IPS-20b (cell line): ENCODE results near the gene LGALS4.
"Not testable (repeated sequence)": the region's sequence is repeated elsewhere in the genome, so short reads cannot be mapped to it uniquely, and the experiment has no call there.

Experiments used
- H3K27ac ChIP-seq: one replicate; pipeline ENCODE4 v1.5.1; 2013; ENCODE audit warnings: low read length
- H3K27me3 ChIP-seq: 2 replicates; pipeline ENCODE4 v1.6.1; 2013; ENCODE audit warnings: mild to moderate bottlenecking, low read length, inconsistent platforms; ENCODE audit not compliant: insufficient read depth
- H3K36me3 ChIP-seq: 2 replicates; pipeline ENCODE4 v1.6.1; 2013; ENCODE audit warnings: low read depth, mild to moderate bottlenecking, inconsistent platforms, low read length, moderate library complexity; ENCODE audit not compliant: insufficient read depth
- H3K4me1 ChIP-seq: 2 replicates; pipeline ENCODE4 v1.6.1; 2013; ENCODE audit warnings: mild to moderate bottlenecking, control low read depth, inconsistent platforms, low read length, moderate library complexity; ENCODE audit not compliant: insufficient read depth
- H3K4me3 ChIP-seq: 2 replicates; pipeline ENCODE4 v1.5.1; 2013; ENCODE audit warnings: mild to moderate bottlenecking, low read length, inconsistent platforms
- H3K9ac ChIP-seq: 2 replicates; pipeline ENCODE4 v1.6.1; 2013; ENCODE audit warnings: low read depth, mild to moderate bottlenecking, inconsistent platforms, low read length, moderate library complexity
- H3K9me3 ChIP-seq: 2 replicates; pipeline ENCODE4 v1.6.1; 2013; ENCODE audit warnings: mild to moderate bottlenecking, low read depth, low read length, inconsistent platforms; ENCODE audit not compliant: insufficient read depth

The LGALS4 gene, protein sequence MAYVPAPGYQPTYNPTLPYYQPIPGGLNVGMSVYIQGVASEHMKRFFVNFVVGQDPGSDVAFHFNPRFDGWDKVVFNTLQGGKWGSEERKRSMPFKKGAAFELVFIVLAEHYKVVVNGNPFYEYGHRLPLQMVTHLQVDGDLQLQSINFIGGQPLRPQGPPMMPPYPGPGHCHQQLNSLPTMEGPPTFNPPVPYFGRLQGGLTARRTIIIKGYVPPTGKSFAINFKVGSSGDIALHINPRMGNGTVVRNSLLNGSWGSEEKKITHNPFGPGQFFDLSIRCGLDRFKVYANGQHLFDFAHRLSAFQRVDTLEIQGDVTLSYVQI

DNA sequence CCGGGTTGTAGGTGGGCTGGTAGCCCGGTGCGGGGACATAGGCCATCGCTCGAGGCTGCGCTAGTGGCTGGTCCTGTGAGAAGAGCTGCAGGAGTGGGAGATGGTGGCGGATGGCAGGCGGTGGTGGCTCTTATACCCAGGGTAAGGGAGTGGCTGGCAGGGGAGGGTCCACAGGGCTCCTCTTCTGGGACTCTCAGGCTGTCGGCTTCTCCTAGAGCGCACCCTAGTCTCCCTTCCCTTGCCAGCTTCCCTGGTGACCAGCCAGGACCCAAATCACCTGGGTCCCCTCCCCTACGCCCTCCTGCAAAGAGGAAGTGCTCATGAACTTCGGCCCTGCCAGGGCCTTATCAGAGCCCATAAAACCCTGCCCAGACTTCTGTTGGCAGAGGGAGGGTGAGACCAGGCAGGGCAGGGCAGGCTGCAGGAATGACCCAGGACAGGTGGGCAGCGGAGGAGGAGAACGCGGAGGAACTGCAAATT, at the start of gene LGALS4:
TSS of gene LGALS4 (minus strand) at position 105 of the 480 bp plus-strand sequence. CDS start at position 46, 59 bp downstream.
- no peaks in the 10 kb centered on the region for H3K4me1 ChIP-seq
- no peak within 1 kb of the TSS for H3K9ac ChIP-seq
- H3K27ac ChIP-seq, result no peak within 1 kb of the TSS
- H3K9me3 ChIP-seq, result no peaks in the 10 kb centered on the region
- H3K36me3 ChIP-seq, result peaks cover 25% of the 10 kb centered on the region
- no peaks in the 10 kb centered on the region for H3K27me3 ChIP-seq
- no peak within 1 kb of the TSS for H3K4me3 ChIP-seq

DNA sequence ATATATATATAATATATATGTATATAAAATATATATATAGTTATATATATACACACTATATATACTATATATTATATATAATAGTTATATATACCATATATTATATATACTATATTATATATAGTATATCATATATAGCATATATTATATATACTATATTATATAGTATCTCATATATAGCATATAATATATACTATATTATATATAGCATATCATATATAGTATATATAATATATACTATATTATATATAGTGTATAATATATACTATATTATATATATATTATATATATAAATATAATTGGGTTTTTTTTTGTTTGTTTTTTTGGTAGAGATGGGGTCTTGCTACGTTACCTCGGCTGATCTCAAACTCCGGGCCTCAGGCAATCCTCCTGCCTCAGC, 48.6 kb upstream of the LGALS4 start:
- Histone ChIP-seq H3K36me3 (no peaks in the 10 kb centered on the region), H3K27ac (no peak overlapping the region), H3K4me1 (no peaks in the 10 kb centered on the region), H3K4me3 (no peak overlapping the region), H3K27me3 (no peaks in the 10 kb centered on the region), H3K9ac (no peak overlapping the region), H3K9me3 (peaks cover 6% of the 10 kb centered on the region; the same call in 1 of the 2 replicates)

DNA sequence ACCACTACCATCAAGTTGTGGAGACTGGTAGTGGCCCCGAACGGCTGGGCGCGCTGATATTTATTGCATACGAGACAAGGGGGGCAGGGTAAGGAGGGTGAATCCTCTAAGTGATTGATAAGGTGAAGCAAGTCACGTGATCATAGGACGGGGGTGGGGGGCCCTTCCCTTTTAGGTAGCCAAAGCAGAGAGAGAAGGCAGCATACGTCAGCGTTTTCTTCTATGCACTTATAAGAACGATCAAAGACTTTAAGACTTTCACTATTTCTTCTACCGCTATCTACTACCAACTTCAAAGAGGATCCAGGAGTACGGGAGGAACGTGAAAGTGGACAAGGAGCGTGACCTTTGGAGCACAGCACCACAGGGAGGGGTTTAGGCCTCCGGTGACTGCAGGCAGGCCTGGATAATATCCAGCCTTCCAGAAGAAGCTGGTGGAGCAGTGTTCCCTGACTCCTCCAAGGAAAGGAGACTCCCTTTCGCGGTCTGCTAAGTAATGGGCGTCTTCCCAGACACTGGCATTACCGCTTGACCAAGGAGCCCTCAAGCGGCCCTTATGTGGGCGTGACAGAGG, 47.0 kb upstream of the LGALS4 start:
- H3K27ac ChIP-seq, H3K4me3 ChIP-seq, H3K4me1 ChIP-seq: not testable (repeated sequence)

DNA sequence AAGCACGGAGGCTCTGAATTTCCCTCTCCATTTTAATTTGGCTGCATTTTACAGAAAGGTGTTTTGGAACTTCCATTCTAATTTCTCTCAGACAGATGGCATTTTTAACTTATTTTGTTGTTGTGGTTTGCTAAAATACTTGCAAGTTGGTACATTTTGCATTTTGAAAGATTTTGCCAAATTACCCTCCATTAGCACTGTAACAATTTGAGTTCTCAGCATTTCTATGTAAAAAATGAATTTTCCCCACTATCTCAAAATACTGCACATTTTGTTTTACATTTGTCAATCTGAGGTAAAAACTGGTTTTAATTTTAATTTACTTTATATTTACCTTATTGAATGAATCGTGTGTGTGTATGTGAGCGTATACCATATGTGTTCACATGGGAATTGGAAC, 44.1 kb upstream of the LGALS4 start:
- H3K9me3 ChIP-seq, result peaks cover 6% of the 10 kb centered on the region; the same call in 1 of the 2 replicates
- no peak overlapping the region for H3K9ac ChIP-seq
- H3K27me3 ChIP-seq, result no peaks in the 10 kb centered on the region
- H3K36me3 ChIP-seq, result no peaks in the 10 kb centered on the region
- no peak overlapping the region for H3K4me3 ChIP-seq
- H3K4me1 ChIP-seq, result no peaks in the 10 kb centered on the region
- no peak overlapping the region for H3K27ac ChIP-seq

More for the DNA sequence above, 47.0 kb upstream of the LGALS4 start:
- H3K9ac ChIP-seq, H3K27me3 ChIP-seq, H3K9me3 ChIP-seq, H3K36me3 ChIP-seq: not testable (repeated sequence)

DNA sequence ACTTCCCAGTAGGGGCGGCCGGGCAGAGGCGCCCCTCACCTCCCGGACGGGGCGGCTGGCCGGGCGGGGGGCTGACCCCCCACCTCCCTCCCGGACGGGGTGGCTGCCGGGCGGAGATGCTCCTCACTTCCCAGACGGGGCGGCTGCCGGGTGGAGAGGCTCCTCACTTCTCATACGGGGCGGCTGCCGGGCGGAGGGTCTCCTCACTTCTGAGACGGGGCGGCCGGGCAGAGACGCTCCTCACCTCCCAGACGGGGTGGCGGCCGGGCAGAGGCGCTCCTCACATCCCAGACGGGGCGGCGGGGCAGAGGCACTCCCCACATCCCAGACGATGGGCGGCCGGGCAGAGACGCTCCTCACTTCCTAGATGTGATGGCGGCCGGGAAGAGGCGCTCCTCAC, 43.0 kb upstream of the LGALS4 start:
- H3K36me3 ChIP-seq, H3K4me3 ChIP-seq, H3K27me3 ChIP-seq, H3K9ac ChIP-seq, H3K9me3 ChIP-seq, H3K27ac ChIP-seq, H3K4me1 ChIP-seq: not testable (repeated sequence)

DNA sequence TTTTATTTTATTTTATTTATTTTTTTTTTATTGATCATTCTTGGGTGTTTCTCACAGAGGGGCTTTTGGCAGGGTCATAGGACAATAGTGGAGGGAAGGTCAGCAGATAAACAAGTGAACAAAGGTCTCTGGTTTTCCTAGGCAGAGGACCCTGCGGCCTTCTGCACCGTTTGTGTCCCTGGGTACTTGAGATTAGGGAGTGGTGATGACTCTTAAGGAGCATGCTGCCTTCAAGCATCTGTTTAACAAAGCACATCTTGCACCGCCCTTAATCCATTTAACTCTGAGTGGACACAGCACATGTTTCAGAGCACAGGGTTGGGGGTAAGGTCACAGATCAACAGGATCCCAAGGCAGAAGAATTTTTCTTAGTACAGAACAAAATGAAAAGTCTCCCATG, 42.2 kb upstream of the LGALS4 start:
- H3K36me3 ChIP-seq, H3K4me1 ChIP-seq, H3K9me3 ChIP-seq, H3K27ac ChIP-seq, H3K9ac ChIP-seq, H3K27me3 ChIP-seq, H3K4me3 ChIP-seq: not testable (repeated sequence)

DNA sequence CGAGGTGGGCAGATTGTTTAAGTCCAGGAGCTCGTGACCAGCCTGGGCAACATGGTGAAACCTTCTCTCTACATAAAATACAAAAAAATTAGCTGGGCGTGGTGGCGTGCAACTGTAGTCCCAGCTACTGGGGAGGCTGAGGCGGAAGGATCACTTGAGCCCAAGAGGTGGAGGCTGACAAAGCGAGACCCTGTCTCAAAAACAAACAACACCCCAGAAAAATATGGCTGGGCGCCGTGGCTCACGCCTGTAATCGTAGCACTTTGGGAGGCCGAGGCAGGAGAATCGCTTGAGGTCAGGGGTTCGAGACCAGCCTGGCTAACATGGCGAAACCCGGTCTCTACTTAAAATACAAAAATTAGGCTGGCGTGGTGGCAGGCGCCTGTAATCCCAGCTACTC, 40.5 kb upstream of the LGALS4 start:
- Histone ChIP-seq H3K27ac (no peak overlapping the region), H3K36me3 (peaks cover 9% of the 10 kb centered on the region; the same call in 1 of the 2 replicates), H3K4me3 (peak overlapping the region; percentile 81; the same call in 1 of the 2 replicates), H3K9me3 (peaks cover 6% of the 10 kb centered on the region; the same call in 1 of the 2 replicates), H3K9ac (peak overlapping the region; percentile 90; the same call in 1 of the 2 replicates), H3K27me3 (no peaks in the 10 kb centered on the region), H3K4me1 (no peaks in the 10 kb centered on the region; the same call in 1 of the 2 replicates)

DNA sequence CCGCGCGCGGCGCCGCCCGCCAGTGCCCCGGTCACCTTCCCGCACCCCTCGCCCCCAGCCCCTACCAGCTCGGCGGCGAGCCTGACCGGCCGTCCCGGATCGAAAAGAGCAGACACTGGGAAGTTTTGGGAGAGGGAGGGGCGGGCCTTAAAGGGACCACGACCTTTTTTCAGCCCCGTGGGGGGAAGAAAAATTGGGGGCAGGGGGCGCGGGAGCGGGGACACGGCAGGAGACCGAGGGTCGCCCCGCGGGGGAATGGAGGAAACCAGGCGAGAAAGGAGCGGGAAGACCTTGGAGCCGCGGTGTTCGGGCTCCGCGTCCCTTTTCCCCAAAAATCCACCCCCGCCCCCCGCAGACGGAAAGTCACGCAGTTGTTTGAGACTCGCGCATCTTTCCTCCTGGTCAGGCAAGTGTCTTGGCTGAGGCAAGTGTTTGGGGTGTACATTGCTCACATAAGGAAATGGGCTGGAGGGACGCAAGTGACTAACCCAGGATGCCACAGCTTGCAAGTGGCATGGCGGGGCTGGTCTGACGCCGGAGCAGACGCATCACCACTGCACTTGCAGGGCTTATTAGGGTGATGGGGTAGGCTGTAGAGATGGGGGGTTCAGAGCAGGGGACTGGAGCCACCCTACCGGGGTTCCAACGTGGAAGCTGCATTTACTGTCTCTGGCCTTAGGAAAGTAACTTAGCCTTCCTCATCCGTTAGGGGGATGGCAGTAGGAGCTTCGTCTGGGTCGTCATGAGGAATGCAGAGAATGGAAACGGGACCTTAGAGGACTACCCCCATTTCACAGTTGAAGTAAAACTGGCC, 39.7 kb upstream of the LGALS4 start:
- H3K4me3 ChIP-seq, result peak overlapping the region; percentile 81
- peaks cover 6% of the 10 kb centered on the region; the same call in 1 of the 2 replicates for H3K9me3 ChIP-seq
- peaks cover 17% of the 10 kb centered on the region for H3K36me3 ChIP-seq
- no peak overlapping the region for H3K27ac ChIP-seq
- peak overlapping the region; percentile 90 for H3K9ac ChIP-seq
- no peaks in the 10 kb centered on the region; the same call in 1 of the 2 replicates for H3K4me1 ChIP-seq
- H3K27me3 ChIP-seq, result no peaks in the 10 kb centered on the region

DNA sequence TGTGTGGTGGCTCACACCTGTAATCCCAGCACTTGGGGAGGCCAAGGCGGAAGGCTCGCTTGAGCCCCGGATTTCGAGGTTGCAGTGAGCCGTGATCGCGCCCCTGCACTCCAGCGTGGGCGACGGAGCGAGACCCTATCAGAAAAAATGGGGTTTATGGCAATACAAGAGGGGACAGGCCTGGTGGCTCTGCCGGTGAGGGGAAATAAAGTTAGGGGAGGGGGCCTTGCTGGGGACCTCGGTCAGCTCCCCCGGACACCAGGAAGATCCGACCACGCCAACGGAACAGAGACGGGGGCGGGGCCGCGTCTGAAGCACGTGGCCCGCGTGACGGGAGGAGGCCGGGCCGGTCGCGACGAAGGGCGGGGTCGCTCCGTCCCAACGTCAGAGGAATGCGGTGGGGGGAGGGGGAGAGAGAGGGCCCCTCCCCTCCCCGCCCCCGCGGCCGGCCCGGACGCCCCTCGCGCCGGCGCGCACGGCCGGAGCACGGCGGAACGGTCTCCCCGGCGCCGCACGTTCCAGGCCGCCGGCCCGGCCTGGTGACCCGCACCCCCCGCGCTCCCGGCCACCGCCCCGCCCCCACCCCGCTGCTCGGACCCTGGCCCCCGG, 39.0 kb upstream of the LGALS4 start:
- H3K4me3 ChIP-seq, result peak overlapping the region; percentile 87
- peaks cover 24% of the 10 kb centered on the region for H3K36me3 ChIP-seq
- no peaks in the 10 kb centered on the region for H3K27me3 ChIP-seq
- no peaks in the 10 kb centered on the region; the same call in 1 of the 2 replicates for H3K4me1 ChIP-seq
- peaks cover 1% of the 10 kb centered on the region; the same call in 1 of the 2 replicates for H3K9me3 ChIP-seq
- H3K9ac ChIP-seq, result peak overlapping the region; percentile 90; the same call in 1 of the 2 replicates
- H3K27ac ChIP-seq, result peak overlapping the region; percentile 91

DNA sequence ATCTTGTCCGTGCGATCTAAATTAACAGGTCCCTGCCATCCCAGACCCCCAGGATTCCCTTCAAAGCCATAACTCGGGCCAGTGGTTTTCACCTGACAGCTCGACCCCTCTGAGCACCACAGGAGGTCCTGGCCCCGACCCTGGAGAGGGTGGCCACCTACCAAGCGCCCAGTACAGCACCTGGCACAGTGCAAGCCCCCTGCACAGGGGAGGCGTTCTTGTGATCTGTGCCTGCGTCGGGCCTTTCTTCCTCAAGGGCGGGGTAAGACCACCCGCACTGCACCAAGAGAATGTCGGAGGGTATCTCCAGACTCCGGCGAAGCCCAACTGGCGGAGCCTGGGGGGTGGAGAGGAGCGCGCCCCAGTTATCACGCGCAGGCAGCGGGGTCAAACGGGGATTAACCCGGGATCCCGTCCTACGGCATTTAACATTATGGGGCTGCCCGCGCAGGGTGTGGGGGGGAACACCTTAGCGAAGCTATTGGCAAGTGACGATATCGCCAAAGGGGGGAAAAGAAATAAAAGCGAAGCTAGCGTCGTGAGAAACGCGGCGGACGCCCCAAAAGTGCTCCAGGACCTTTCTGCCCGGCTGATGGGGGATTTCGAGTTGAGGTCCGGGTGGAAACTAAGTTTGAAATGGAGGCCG, 38.4 kb upstream of the LGALS4 start:
- Histone ChIP-seq H3K27me3 (no peaks in the 10 kb centered on the region), H3K36me3 (peaks cover 30% of the 10 kb centered on the region), H3K4me1 (no peaks in the 10 kb centered on the region; the same call in 1 of the 2 replicates), H3K9me3 (no peaks in the 10 kb centered on the region), H3K27ac (peak overlapping the region; percentile 91), H3K4me3 (peak overlapping the region; percentile 87), H3K9ac (peak overlapping the region; percentile 85)
